Activated naive CD4-positive, alpha-beta T cell treated with Interleukin-2 at 50 U/mL for 16 hours (primary cell): Measurements from ENCODE around the gene SHROOM1.
"Not testable (repeated sequence)": the region's sequence is repeated elsewhere in the genome, so short reads cannot be mapped to it uniquely, and the experiment has no call there.

ENCODE experiments used
- DNase-seq: peaks from one replicate; pipeline ENCODE4 v3.0.0-alpha.2; 2020

The SHROOM1 gene

DNA sequence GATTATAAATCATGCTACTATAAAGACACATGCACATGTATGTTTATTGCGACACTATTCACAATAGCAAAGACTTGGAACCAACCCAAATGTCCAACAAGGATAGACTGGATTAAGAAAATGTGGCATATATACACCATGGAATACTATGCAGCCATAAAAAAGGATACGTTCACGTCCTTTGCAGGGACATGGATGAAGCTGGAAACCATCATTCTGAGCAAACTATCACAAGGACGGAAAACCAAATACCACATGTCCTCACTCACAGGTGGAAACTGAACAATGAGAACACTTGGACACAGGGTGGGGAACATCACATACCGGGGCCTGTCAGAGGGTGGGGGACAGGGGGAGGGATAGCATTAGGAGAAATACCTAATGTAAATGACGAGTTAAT lies 24.6 kb downstream of the SHROOM1 start:
- not testable (repeated sequence) for DNase-seq

GRCh38 chr5:132804219-132804618 lies 26.2 kb downstream of the SHROOM1 start:
- not testable (repeated sequence) for DNase-seq

DNA sequence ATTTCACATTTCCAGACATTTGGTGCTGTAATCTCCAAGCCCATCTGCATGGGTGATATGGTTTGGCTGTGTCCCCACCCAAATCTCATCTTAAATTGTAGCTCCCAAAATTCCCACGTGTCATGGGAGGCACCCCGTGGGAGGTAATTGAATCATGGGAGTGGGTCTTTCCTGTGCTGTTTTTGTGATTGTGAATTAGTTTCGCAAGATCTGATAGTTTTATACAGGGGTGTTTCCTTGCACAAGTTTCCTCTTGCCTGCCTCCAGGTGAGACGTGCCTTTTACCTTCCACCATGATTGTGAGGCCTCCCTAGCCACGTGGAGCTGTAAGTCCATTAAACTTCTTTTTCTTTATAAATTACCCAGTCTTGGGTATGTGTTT lies 27.8 kb downstream of the SHROOM1 start:
- not testable (repeated sequence) for DNase-seq

- DNase-seq: no peak
Measured at GRCh38 chr5:132802044-132802684, 28.3 kb downstream of the SHROOM1 start.

DNA sequence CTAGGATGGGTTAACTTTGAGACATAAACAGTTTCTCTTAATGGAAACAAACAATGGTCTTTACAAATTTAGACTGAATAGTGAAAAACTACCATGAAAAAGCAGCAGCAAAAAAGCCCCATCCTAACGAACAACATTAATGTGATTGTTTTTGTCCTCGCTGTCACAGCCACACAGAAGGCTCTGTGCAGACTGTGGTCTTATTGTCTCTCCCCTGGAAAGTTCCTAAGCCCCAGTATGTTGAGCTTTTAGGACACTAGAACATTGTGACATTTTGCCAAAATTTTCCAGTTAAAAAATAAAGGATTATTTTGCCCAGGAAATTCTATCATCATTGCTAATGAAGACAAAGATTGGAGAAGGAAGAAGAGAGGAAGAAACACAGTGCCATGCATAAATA lies 29.9 kb downstream of the SHROOM1 start:
- DNase-seq: no peak

DNA sequence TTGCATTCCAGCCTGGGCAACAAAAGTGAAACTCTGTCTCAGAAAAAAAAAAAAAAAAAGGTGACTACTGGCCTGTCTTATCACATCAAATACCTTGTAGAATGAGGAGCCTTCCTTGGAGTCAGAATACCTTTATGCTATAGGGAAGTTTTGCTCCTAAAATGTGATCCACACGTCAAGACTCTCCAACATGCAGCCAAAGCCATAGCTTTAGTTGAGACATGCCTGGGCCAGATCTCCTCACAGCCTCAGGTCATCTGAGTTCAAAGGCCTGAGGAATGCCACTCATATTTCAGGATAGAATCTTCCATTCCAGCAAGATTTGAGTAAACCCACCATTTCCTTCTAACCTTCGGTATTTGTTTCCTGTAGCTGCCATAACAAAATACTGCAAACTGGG lies 31.1 kb downstream of the SHROOM1 start:
- DNase-seq: no peak

DNA sequence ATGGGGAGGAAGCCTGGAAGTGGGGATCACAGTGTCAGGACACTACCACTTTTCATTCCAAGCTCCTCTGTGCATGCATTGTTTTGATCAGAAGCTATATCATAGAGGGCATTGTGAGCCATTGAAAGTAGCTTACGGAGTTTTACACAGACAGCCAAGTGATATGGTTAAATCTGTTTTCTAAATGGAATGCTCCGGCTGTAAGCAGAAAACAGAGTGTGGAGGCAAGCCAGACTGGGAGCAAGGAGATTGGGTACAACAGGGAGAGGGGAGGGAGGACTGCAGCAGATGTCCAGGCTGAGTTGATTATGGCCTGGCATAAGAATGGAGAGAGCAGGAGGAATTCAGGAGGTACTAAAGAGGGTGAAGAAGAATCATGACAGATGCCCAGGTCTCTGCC lies 32.8 kb downstream of the SHROOM1 start:
- no peak for DNase-seq

DNA sequence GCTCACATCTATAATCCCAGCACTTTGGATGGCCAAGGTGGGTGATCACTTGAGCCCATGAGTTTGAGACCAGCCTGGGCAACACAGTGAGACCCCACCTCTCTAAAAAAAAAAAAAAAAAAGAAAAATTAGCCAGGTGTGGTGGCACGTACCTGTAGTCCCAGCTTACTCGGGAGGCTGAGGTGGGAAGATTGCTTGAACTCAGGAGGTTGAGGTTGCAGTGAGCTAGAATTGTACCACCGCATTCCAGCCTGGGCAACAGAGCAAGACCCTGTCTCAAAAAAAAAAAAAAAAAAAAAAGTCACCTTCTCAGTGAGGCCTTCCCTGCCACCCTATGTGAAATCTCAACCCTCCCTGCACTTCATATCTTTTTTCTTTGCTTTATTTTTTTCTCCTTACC lies 39.4 kb downstream of the SHROOM1 start:
- no peak for DNase-seq

- DNase-seq: no peak
Measured at GRCh38 chr5:132790201-132790865, 40.1 kb downstream of the SHROOM1 start.

GRCh38 chr5:132788990-132789886 lies 41.2 kb downstream of the SHROOM1 start:
- no peak for DNase-seq

DNA sequence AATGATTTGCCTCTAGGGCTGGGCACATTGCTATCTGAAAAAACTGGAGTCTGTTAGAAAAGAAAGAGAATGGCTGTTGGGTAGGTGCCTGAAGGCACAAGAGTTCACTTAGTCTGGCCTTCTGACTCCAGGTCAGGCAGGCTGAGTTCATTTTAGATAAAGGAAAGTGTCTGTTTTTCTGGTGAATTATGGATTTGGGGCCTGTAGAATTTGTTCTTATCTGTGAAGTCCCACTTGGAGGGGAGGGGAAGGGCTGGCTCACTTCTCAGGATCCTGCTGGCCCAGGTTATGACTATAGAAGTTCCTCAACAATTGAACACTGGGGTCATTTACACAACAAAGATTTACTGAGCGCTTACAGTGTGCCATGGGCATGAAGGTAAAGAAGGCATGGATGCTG lies 41.9 kb downstream of the SHROOM1 start:
- DNase-seq: no peak

- no peak for DNase-seq
Measured at GRCh38 chr5:132787076-132787475, 43.4 kb downstream of the SHROOM1 start.

- DNase-seq: no peak
Measured at GRCh38 chr5:132785864-132786263, 44.6 kb downstream of the SHROOM1 start.

DNA sequence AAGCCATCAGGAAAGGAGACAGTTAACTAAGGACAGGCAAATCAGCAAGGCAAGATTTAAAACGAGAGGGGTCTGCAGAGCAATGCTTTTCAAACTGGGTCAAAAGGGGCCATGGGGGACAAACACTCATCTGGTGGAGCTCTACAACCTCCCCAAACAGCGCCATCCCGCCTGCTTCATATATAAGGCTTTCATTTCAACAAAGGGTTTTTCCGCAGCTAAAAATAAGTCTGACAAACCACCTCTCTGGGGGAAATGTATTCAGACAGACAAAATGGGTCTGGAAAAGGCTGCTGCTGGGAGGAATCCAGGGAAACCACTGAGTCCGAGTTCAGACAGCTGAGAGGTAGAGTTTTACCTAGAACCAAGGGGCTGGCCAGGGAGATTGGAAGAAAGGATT lies 45.1 kb downstream of the SHROOM1 start:
- no peak for DNase-seq

DNA sequence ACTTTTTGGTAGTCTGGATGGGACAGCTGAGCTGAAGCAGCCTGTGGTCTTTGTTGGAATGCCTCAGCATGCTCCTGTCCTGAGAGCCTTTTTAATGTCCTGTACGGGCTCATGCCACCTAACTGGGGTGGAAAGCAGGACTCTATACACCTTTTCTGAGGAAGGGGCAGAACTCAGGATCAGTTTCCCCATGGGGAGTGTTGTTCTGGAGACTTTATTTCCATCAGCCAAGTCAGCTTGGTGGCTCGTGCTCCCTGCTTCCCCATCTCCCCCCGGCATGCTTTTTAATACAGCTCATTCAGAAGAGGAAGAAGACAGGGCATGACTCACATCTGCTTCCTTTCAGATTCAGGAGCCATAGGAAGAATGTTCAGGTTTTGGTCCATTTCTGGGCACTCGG lies 48.3 kb downstream of the SHROOM1 start:
- no peak for DNase-seq

GRCh38 chr5:132781029-132781428 lies 49.4 kb downstream of the SHROOM1 start:
- DNase-seq: no peak

DNA sequence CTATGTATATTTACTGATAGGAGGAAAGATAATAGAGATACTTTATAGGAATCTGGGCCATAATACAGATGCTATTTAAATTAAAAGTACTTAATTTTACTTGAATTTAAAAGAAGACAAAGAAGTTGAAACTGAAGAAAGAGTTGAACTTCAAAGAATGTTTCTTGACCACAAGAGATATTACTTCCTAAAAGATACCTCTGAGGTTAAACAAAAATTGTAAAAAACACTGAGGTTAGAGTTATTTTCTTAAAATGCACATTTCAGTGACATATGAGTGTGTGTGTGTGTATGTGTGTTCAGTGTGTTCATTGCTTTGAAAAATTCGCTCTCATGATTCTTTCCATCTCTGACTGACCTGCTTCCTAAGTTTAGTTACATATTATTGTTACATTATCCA lies 49.9 kb downstream of the SHROOM1 start:
- no peak for DNase-seq

- no peak for DNase-seq
Measured at GRCh38 chr5:132779961-132780360, 50.5 kb downstream of the SHROOM1 start.

DNA sequence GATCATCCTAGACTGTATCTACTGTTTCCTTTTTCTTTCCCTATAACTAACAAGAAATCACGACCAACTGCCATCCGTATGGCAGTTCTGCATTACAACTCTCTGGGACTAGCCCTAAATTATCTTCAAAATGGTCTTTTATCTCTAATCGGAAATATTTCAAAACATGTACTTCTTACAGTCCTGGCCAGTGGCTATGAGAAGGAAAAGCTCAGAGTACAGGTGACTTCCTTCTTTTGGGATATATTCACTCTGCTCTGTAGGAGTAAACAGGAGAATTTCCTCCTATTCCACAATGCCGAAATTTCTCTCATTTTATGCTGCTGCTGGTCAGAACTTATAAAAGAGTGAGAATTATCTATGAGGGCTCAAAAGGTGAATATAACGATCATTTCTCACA lies 51.6 kb downstream of the SHROOM1 start:
- no peak for DNase-seq

DNA sequence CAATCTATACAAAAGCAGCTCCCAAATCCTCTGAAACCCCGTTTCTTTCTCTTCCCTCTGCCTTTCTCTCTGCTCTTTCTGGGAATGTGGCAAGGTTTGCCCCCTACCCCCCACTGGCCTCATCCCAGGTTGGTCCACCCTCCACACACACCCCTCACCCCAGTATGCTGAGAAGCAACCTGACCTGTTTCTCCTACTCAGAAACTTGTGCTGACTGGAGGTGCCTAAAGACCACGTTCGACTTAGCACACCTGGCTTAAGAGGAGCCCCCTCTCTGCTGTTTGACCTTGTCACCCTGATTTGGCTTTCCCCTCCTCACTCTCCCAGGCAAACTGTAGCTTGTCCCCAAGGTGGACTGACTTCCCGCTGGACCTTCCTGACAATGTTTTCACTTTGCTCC lies 52.3 kb downstream of the SHROOM1 start:
- DNase-seq: no peak

DNA sequence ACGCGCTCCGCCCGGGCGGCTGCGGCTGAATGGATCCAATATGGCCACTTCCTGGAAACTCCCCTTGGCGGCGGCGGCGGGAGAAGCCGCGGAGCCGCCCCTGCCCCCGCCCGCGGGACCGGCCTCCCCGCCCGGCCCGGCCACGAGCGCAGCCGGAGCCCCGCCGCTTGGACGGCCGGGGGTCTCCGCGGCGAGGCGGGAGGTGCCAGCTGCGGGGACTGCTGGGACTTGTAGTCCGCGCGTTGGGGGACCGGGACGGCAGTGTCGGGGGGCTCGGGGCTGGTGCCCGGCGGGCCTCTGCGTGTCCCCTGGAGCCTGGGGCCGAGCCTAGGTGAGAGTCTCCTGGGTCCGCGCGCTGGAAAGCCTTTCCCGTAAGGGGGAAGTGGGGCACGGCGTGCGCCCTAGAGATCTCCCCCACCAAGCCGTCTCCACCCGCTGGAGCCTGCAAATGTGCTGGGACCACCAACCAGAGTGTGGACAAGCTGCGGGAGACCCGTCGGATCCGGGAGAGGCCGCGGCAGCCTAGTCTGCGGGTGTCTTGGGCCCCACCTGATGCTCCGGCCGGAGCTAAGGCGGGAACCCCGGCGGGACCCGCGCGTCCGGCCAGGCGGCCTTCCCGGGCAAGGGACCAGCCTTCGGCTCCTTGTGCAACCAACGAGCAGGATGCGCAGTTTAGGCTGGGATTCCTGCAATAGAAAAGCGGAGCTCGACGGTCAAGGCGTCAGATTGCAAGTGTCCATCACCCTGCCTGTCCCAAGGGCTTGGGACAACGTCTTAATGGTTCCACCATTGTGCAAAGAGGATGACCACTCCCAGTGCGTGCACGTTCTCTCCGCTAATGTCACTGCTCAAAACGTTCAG lies 53.0 kb downstream of the SHROOM1 start, which contains the start of gene SEPTIN8:
SEPTIN8 (minus strand) TSS at position 31 of the 861 bp plus-strand sequence. CDS start 102 bp downstream, outside the sequence.
- DNase-seq: peak; percentile 46

DNA sequence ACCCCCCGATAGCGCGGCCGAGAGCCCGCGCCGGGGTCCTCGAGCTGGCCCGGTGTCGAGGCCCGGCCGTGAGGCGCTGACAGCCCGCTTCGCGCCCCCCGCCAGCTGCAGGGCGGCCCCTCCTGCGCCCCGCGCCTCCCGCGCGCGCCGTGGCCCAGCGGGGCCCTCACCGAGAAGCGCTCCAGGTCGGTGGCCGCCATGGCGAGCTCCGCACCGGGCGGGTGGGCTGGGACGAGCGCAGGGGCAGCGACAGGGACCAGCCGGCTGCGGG lies 53.6 kb downstream of the SHROOM1 start:
- no peak for DNase-seq
